Stimulated activated naive B cell treated with anti-CD40 and anti-IgM and Interleukin-4, amounts not matched to agents 10 μg/mL and 1 μg/mL and 100 μg/mL, for 72 hours (primary cell): ENCODE measurements around the gene DDX3X.
"Not testable (repeated sequence)": the region's sequence is repeated elsewhere in the genome, so short reads cannot be mapped to it uniquely, and the experiment has no call there.

ENCODE experiments used
- ATAC-seq, 2 donors: fragments of 150-1000 bp; cut with Tn5 transposase; replicated peaks; 2 replicates each; pipeline ENCODE4 v1.10.0; 2021; ENCODE audit warnings: moderate library complexity in 1 of 2
- DNase-seq: peaks from one replicate; pipeline ENCODE4 v3.0.0; 2021
- H3K27ac Mint-ChIP-seq: one replicate; pipeline ENCODE4 v1.8.0; 2022; ENCODE audit warnings: mild to moderate bottlenecking, mixed read lengths
- H3K27me3 Mint-ChIP-seq, 2 donors: one replicate each; pipeline ENCODE4 v1.8.0; 2022; ENCODE audit warnings: mixed read lengths in 2 of 2
- H3K36me3 Mint-ChIP-seq, 2 donors: one replicate each; pipeline ENCODE4 v1.8.0; 2022; ENCODE audit warnings: mixed read lengths in 2 of 2, mild to moderate bottlenecking in 1 of 2
- H3K4me1 Mint-ChIP-seq, 2 donors: one replicate each; pipeline ENCODE4 v1.8.0; 2022; ENCODE audit warnings: mixed read lengths in 2 of 2, mild to moderate bottlenecking in 1 of 2
- H3K4me3 Mint-ChIP-seq, 2 donors: one replicate each; pipeline ENCODE4 v1.8.0; 2022; ENCODE audit warnings: mild to moderate bottlenecking in 2 of 2, mixed read lengths in 2 of 2, moderate library complexity in 1 of 2
- H3K9me3 Mint-ChIP-seq, 2 donors: one replicate each; pipeline ENCODE4 v1.8.0; 2022; ENCODE audit warnings: mixed read lengths in 2 of 2, mild to moderate bottlenecking in 1 of 2

DDX3X gene

GRCh38 chrX:41314204-41314603 lies 19.8 kb upstream of the DDX3X start:
- no peak for DNase-seq
- Mint-ChIP-seq H3K27me3 (peaks cover 0 to 4% of the 10 kb centered on the region in 2 donors), H3K9me3 (no peaks in the 10 kb centered on the region), H3K36me3 (no peaks in the 10 kb centered on the region), H3K4me3 (no peak overlapping the region), H3K27ac (no peak overlapping the region), H3K4me1 (no peaks in the 10 kb centered on the region)
- ATAC-seq = no peak

GRCh38 chrX:41314881-41315280 lies 19.1 kb upstream of the DDX3X start:
- Mint-ChIP-seq H3K27me3 (peaks cover 0 to 4% of the 10 kb centered on the region in 2 donors), H3K4me3 (no peak overlapping the region), H3K36me3 (no peaks in the 10 kb centered on the region), H3K27ac (no peak overlapping the region), H3K9me3 (no peaks in the 10 kb centered on the region), H3K4me1 (no peaks in the 10 kb centered on the region)
- ATAC-seq (no peak), DNase-seq (no peak)

- ATAC-seq, H3K27ac Mint-ChIP-seq, DNase-seq, H3K36me3 Mint-ChIP-seq, H3K9me3 Mint-ChIP-seq, H3K27me3 Mint-ChIP-seq, H3K4me1 Mint-ChIP-seq, H3K4me3 Mint-ChIP-seq: not testable (repeated sequence)
Observed at GRCh38 chrX:41316266-41316665, 17.7 kb upstream of the DDX3X start.

- Mint-ChIP-seq H3K27me3 (peaks cover 0 to 2% of the 10 kb centered on the region in 2 donors), H3K27ac (no peak overlapping the region), H3K4me1 (no peaks in the 10 kb centered on the region), H3K36me3 (no peaks in the 10 kb centered on the region), H3K4me3 (no peak overlapping the region), H3K9me3 (no peaks in the 10 kb centered on the region)
- DNase-seq (no peak), ATAC-seq (no peak)
Observed at GRCh38 chrX:41317477-41318208, 16.3 kb upstream of the DDX3X start.

- peaks cover 0 to 6% of the 10 kb centered on the region in 2 donors for H3K27me3 Mint-ChIP-seq
- no peaks in the 10 kb centered on the region for H3K36me3 Mint-ChIP-seq
- no peak for DNase-seq
- H3K4me1 Mint-ChIP-seq = peaks cover 0 to 3% of the 10 kb centered on the region in 2 donors
- H3K27ac Mint-ChIP-seq = no peak overlapping the region
- no peak overlapping the region for H3K4me3 Mint-ChIP-seq
- no peak for ATAC-seq
- H3K9me3 Mint-ChIP-seq = no peaks in the 10 kb centered on the region
Observed at GRCh38 chrX:41320393-41320792, 13.6 kb upstream of the DDX3X start.

- Mint-ChIP-seq H3K4me3 (no peak overlapping the region), H3K27me3 (peaks cover 0 to 15% of the 10 kb centered on the region in 2 donors), H3K4me1 (peaks cover 0 to 6% of the 10 kb centered on the region in 2 donors), H3K27ac (no peak overlapping the region), H3K36me3 (no peaks in the 10 kb centered on the region), H3K9me3 (no peaks in the 10 kb centered on the region)
- DNase-seq (no peak), ATAC-seq (no peak)
Observed at GRCh38 chrX:41322821-41323603, 10.9 kb upstream of the DDX3X start.

- no peaks in the 10 kb centered on the region for H3K9me3 Mint-ChIP-seq
- peaks cover 0 to 15% of the 10 kb centered on the region in 2 donors for H3K27me3 Mint-ChIP-seq
- no peaks in the 10 kb centered on the region for H3K36me3 Mint-ChIP-seq
- no peak for ATAC-seq
- H3K4me3 Mint-ChIP-seq = no peak overlapping the region
- DNase-seq = no peak
- H3K4me1 Mint-ChIP-seq = peaks cover 0 to 13% of the 10 kb centered on the region in 2 donors
- H3K27ac Mint-ChIP-seq = no peak overlapping the region
Observed at GRCh38 chrX:41326431-41326830, 7.5 kb upstream of the DDX3X start.

GRCh38 chrX:41327341-41327740 lies 6.6 kb upstream of the DDX3X start:
- no peak overlapping the region for H3K4me3 Mint-ChIP-seq

GRCh38 chrX:41329101-41329500 lies 4.9 kb upstream of the DDX3X start:
- H3K4me3 Mint-ChIP-seq = no peak overlapping the region
- H3K4me1 Mint-ChIP-seq = peaks cover 6 to 18% of the 10 kb centered on the region in 2 donors
- no peak overlapping the region for H3K27ac Mint-ChIP-seq
- no peaks in the 10 kb centered on the region for H3K9me3 Mint-ChIP-seq
- H3K27me3 Mint-ChIP-seq = peaks cover 0 to 11% of the 10 kb centered on the region in 2 donors
- no peak for DNase-seq
- ATAC-seq = no peak
- H3K36me3 Mint-ChIP-seq = peaks cover 4 to 9% of the 10 kb centered on the region in 2 donors

More at GRCh38 chrX:41327341-41327740, 6.6 kb upstream of the DDX3X start:
- H3K27me3 Mint-ChIP-seq = peaks cover 0 to 15% of the 10 kb centered on the region in 2 donors
- H3K36me3 Mint-ChIP-seq = no peaks in the 10 kb centered on the region
- H3K9me3 Mint-ChIP-seq = no peaks in the 10 kb centered on the region
- H3K27ac Mint-ChIP-seq = no peak overlapping the region
- peaks cover 0 to 15% of the 10 kb centered on the region in 2 donors for H3K4me1 Mint-ChIP-seq
- no peak for DNase-seq
- no peak for ATAC-seq

- ATAC-seq (no peak), DNase-seq (no peak)
- Mint-ChIP-seq H3K36me3 (peaks cover 24 to 36% of the 10 kb centered on the region in 2 donors), H3K27ac (peak overlapping the region; percentile 100), H3K9me3 (no peaks in the 10 kb centered on the region), H3K27me3 (peaks cover 0 to 11% of the 10 kb centered on the region in 2 donors), H3K4me1 (peaks cover 6 to 26% of the 10 kb centered on the region in 2 donors), H3K4me3 (peak overlapping the region; percentile 96 to 99)
Observed at GRCh38 chrX:41332005-41332404, 2.0 kb upstream of the DDX3X start.

- Mint-ChIP-seq H3K27me3 (peaks cover 0 to 6% of the 10 kb centered on the region in 2 donors), H3K4me3 (peak overlapping the region; percentile 96 to 99), H3K4me1 (peaks cover 6 to 28% of the 10 kb centered on the region in 2 donors), H3K36me3 (peaks cover 24 to 41% of the 10 kb centered on the region in 2 donors), H3K27ac (peak overlapping the region; percentile 100), H3K9me3 (no peaks in the 10 kb centered on the region)
- ATAC-seq (peak; percentile 9 to 19), DNase-seq (no peak)
Observed at GRCh38 chrX:41332408-41333002, 1.5 kb upstream of the DDX3X start.

GRCh38 chrX:41333003-41333743 lies 789 bp upstream of the DDX3X start:
- Mint-ChIP-seq H3K36me3 (peaks cover 24 to 45% of the 10 kb centered on the region in 2 donors), H3K4me3 (peak overlapping the region; percentile 96 to 99), H3K27me3 (peaks cover 0 to 6% of the 10 kb centered on the region in 2 donors), H3K9me3 (no peaks in the 10 kb centered on the region), H3K27ac (peak overlapping the region; percentile 100), H3K4me1 (peaks cover 6 to 31% of the 10 kb centered on the region in 2 donors)
- peak; percentile 80 for DNase-seq
- ATAC-seq = peak; percentile 60 to 69

- peak overlapping the region; percentile 96 to 99 for H3K4me3 Mint-ChIP-seq
- peaks cover 27 to 56% of the 10 kb centered on the region in 2 donors for H3K36me3 Mint-ChIP-seq
Observed at GRCh38 chrX:41334363-41335197, 618 bp downstream of the DDX3X start.

More at GRCh38 chrX:41334363-41335197, 618 bp downstream of the DDX3X start:
- ATAC-seq (peak; percentile 37 to 48), DNase-seq (peak; percentile 79)
- Mint-ChIP-seq H3K27me3 (peaks cover 0 to 6% of the 10 kb centered on the region in 2 donors), H3K9me3 (no peaks in the 10 kb centered on the region), H3K4me1 (peaks cover 16 to 41% of the 10 kb centered on the region in 2 donors), H3K27ac (peak overlapping the region; percentile 100)
